ENCODE measurements around the gene GABRP. TPM values are rescaled to one million over a fixed set of nuclear protein-coding genes. Genes with fewer than 3 reads are reported as not detected.
A peak's percentile ranks its signal among the peaks of the same experiment; 100 is the strongest.
"Not testable (repeated sequence)": the region's sequence is repeated elsewhere in the genome, so short reads cannot be mapped to it uniquely, and the experiment has no call there.

Gene GABRP
- total RNA-seq, 1 donor from 2014 or later, result not detected

DNA sequence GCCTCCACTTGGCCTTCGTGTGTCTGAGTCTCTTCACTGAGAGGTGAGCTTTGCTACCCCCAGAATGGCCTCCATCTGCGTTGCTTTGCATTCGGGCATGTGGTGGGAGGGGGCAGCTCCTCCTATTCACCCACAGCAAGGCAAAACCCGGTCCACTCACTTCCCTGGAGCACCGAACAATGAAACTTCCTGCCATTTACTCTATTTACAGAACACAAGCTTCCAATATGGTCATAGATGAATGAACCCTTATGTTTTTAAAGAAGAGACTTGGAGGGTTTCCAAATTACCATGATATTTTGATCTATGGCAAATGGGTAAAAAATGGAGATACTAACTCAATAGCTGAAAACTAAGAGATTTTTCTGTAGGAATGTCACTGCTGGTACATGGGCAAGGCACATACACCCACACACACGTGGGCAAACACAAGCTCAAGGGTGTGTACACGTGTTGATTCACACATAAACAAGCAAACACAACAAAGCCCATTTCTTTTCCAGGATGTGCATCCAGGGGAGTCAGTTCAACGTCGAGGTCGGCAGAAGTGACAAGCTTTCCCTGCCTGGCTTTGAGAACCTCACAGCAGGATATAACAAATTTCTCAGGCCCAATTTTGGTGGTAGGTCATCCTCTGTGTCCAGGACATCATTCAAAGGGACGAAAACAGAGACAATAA is 5.2 kb downstream of the GABRP start:
- DNase-seq (ENCODE audit: low spot score in 2 of 2) (no peak), FAIRE-seq (no peak)

- FAIRE-seq (no peak), DNase-seq (ENCODE audit: low spot score in 2 of 2) (peak; percentile 26 to 65)
Observed at GRCh38 chr5:170791325-170791954, 7.9 kb downstream of the GABRP start.

DNA sequence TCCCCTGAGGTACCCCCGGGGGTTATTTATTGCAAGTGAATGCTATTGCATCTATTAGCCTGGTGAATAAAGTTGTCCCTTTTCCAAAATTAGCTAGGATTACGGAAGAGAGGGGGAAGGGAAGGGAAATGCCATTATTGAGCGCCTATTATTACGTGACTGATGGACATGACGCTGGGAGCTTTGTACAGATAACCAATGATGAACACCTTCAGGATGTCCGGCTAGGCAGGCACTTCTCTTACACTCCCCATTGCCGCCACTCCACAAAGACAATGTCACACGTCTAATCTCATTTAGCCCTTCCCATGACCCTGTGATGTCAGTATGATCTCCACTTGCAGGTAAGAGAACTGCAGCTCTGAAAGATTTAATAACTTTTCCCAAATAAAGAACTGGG is 9.4 kb downstream of the GABRP start:
- no peak for FAIRE-seq
- no peak for DNase-seq (ENCODE audit: low spot score in 2 of 2)

DNA sequence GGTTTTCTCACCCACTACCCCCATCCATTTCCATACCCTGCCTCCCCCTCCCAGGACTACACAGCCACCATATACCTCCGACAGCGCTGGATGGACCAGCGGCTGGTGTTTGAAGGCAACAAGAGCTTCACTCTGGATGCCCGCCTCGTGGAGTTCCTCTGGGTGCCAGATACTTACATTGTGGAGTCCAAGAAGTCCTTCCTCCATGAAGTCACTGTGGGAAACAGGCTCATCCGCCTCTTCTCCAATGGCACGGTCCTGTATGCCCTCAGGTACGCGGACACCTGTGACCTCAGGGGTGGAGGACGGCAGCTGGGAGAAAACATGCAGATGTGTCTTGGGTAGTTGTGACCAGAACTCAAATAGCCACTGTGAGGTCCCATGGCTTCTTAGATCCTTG is 11.6 kb downstream of the GABRP start:
- DNase-seq (ENCODE audit: low spot score in 2 of 2) (no peak), FAIRE-seq (no peak)

DNA sequence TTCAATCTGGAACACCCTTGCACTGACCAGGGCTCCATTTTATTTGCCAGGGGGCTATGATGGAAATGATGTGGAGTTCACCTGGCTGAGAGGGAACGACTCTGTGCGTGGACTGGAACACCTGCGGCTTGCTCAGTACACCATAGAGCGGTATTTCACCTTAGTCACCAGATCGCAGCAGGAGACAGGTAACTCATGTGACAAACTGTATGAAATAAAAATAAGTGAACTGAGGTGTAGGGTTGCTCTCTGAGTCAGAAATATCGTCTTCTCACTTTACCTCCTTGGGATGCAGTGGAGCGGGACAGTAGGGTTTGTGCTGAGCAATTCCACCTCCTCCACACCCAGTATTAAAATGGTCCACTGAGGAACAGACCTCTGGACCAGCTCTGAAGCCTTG is 22.1 kb downstream of the GABRP start:
- DNase-seq (ENCODE audit: low spot score in 2 of 2) (no peak), FAIRE-seq (no peak)

- DNase-seq (ENCODE audit: low spot score in 2 of 2), result peak; percentile 22 to 30
- FAIRE-seq, result no peak
Observed at GRCh38 chr5:170809551-170809950, 26.0 kb downstream of the GABRP start.

GRCh38 chr5:170811719-170812118 is 28.2 kb downstream of the GABRP start:
- DNase-seq (ENCODE audit: low spot score in 2 of 2) (no peak), FAIRE-seq (no peak)

DNA sequence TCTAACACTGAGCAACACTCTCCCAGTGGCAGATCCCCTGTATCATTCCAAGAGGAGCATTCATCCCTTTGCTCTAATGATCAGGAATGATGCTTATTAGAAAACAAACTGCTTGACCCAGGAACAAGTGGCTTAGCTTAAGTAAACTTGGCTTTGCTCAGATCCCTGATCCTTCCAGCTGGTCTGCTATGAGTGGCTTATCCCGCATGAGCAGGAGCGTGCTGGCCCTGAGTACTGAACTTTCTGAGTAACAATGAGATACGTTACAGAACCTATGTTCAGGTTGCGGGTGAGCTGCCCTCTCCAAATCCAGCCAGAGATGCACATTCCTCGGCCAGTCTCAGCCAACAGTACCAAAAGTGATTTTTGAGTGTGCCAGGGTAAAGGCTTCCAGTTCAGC is 29.7 kb downstream of the GABRP start:
- DNase-seq (ENCODE audit: low spot score in 2 of 2), result no peak
- no peak for FAIRE-seq

DNA sequence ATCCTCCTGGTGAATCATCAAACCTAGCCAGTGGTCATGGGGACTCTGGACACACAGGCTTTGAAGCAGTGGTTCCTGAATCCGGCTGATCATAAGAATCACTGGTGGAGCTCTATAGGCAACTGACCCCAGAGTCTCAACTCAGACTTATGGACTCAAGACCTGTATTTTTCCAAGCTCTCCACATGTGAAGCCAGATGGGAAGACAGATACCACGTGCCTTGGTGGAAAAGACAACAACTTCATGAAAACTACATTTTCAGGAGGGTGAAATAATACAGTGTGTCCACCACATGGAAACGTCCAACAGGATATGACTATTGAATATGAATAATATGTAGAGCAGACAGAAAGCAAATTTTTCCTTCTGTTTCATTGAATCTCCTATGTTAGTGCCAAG is 33.7 kb downstream of the GABRP start:
- FAIRE-seq (no peak), DNase-seq (ENCODE audit: low spot score in 2 of 2) (no peak)

DNA sequence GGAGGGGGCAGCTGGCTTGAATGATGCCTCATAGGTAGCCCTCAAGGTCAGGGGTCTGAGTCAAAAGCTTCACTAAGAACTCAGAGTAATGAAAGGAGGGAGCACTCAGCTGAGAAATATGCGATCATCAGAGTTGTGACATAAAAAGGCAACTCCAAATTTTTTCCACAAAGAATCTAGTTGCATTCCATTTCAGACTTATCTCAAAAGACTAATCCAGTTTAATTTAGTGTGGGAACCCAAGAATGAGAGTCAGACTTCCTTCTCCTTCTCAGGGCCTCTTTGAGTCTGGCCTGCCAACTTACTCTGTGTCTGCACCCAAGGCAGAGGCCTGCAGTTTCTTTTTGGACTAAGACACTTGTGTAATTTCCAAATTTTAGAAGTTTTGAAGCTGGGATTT is 34.7 kb downstream of the GABRP start:
- DNase-seq (ENCODE audit: low spot score in 2 of 2) (no peak), FAIRE-seq (no peak)

GRCh38 chr5:170819824-170820223 is 36.3 kb downstream of the GABRP start:
- DNase-seq (ENCODE audit: low spot score in 2 of 2) (no peak), FAIRE-seq (no peak)

DNA sequence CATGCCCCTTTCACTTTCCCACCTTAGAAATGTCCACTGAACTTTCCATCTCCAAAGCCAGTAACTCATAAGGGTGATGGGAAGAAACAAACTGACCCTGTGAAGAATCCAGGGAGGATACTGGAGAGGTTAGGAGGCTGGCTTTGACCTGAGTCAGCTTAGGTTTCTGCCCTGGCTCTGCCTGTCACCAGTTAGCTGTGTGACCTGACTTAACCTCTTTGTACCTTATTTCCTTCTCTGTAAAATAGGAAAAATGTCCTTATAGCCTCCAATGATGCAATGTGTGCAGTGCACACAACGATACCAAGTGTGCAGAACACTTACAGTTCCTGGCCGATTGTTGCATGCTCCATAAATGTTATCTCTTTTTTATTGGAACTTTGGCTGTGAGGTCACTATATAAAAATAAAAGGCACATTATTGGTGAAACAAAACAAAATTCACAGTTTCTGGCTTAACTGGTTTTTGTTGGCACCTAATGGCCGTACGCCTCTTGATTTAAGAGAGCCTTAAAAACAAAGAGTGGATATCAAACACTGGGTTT is 37.8 kb downstream of the GABRP start:
- DNase-seq (ENCODE audit: low spot score in 2 of 2) (no peak), FAIRE-seq (no peak)

DNA sequence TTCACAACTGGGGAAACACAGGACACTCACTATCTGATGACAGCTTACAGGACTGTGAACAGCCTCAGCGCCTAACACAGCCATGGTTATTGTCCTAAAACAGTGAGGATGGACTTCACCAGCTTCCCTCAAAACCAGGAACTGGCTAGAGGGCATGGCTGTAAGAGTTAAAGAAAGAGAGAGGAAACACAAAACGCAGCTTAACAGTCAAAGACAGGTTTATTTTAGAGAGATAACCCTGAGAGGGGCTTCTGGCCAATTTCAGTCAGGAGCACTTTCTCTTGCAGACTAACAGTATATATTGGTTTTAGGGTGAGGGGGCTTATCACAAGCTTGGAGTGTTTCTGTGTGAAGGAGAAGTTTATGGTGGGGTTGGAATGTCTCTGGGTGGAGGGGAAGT is 42.6 kb downstream of the GABRP start:
- DNase-seq (ENCODE audit: low spot score in 2 of 2) (no peak), FAIRE-seq (no peak)

- DNase-seq (ENCODE audit: low spot score in 2 of 2) (no peak), FAIRE-seq (no peak)
Observed at GRCh38 chr5:170832241-170832640, 48.7 kb downstream of the GABRP start.

GRCh38 chr5:170833981-170834380 is 50.5 kb downstream of the GABRP start:
- not testable (repeated sequence) for FAIRE-seq; DNase-seq (ENCODE audit: low spot score in 2 of 2)

DNA sequence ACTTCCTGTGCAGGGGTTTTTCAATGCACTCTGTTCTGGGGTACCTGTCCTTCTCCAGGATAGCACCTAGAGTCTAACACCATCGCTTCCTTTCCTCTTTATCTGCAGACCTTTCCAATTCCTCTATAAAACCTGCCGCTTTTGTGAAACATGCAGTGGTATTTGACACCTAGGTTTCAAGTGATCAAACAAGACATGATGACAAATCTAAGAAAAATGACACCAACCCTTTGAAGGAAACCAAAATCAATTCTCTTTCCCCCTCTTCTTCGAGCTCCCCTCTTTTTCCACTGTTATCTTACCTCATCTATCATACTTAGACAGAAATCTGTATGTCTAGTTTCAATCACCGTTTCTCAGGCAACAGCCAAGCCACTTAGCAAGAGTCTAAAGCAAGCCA is 52.7 kb downstream of the GABRP start:
- DNase-seq (ENCODE audit: low spot score in 2 of 2) (no peak), FAIRE-seq (no peak)

GRCh38 chr5:170843870-170844269 is 60.3 kb downstream of the GABRP start:
- DNase-seq (ENCODE audit: low spot score in 2 of 2) (no peak), FAIRE-seq (no peak)

GRCh38 chr5:170844651-170845050 is 61.1 kb downstream of the GABRP start:
- no peak for DNase-seq (ENCODE audit: low spot score in 2 of 2)
- FAIRE-seq, result no peak

- no peak for FAIRE-seq
- no peak for DNase-seq (ENCODE audit: low spot score in 2 of 2)
Observed at GRCh38 chr5:170846416-170846815, 62.9 kb downstream of the GABRP start.

- FAIRE-seq, result no peak
- no peak for DNase-seq (ENCODE audit: low spot score in 2 of 2)
Observed at GRCh38 chr5:170846846-170847245, 63.3 kb downstream of the GABRP start.

DNA sequence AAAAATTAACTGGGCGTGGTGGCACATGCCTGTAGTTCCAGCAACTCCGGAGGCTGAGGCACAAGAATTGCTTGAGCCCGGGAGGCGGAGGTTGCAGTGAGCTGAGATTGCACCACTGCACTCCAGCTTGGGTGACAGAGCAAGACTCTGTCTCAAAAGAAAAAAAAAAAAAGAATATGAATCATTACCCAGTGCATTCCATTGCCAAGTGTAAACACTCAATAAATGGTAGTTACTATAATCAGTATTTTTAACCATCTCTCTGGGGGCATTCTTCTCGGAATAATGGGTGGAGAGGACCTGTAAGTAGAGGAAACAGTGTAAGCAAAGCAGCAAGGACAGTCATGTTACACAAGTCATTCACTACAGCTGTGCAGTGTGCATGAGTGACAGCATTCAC is 64.5 kb downstream of the GABRP start:
- FAIRE-seq (no peak), DNase-seq (ENCODE audit: low spot score in 2 of 2) (no peak)

- DNase-seq (ENCODE audit: low spot score in 2 of 2) (no peak), FAIRE-seq (no peak)
Observed at GRCh38 chr5:170849374-170849773, 65.8 kb downstream of the GABRP start.

Measured in frontal cortex (tissue), 4 donors.